Thyroid gland (tissue), 4 donors: ENCODE data around the gene ASTL.

Experiments
- CTCF ChIP-seq, 6 experiments: fragments of 200-600 bp in 3 of 6; fragments of 450-650 bp in 3 of 6; sonication (generic) in 3 of 6; IDR thresholded peaks; one replicate each; pipeline ENCODE4 v1.5.1; 2016 to 2019; ENCODE audit warnings: antibody characterized with exemption in 6 of 6, mild to moderate bottlenecking in 2 of 6, inconsistent platforms in 1 of 6, moderate library complexity in 1 of 6
- POLR2A ChIP-seq, 2 donors: fragments of 450-650 bp; IDR thresholded peaks; one replicate each; pipeline ENCODE4 v1.6.1; 2017; ENCODE audit warnings: antibody characterized with exemption in 2 of 2, mild to moderate bottlenecking in 2 of 2, moderate library complexity in 1 of 2

DNA sequence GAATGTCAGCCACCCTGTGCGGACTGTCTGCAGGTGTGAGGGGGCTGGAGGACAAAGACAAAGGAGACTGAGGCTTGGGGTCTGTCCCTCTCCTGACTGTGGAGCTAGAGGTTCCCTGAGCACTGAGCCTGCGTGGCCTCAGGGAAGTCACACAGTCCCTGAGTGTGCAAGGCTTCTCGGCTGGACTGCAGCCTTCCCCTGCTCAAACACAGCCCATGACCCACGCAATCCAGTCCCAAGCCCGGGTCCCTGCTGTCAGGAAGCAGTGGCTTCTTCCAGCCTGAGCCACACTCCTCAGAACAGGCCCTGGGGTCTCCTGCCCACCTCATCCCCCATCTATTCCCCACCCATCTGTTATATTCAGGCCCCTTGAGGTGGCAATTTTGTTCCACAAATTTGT is 2.7 kb downstream of the ASTL start:
- TF ChIP-seq CTCF (IDR thresholded peaks at IDR 0.05) (no peak), POLR2A (IDR thresholded peaks at IDR 0.05) (no peak)
